ENCODE data around the gene CMC1.
A peak's percentile ranks its signal among the peaks of the same experiment; 100 is the strongest.
"Not testable (repeated sequence)": the region's sequence is repeated elsewhere in the genome, so short reads cannot be mapped to it uniquely, and the experiment has no call there.

CMC1 gene

GRCh38 chr3:28241221-28242160 is at the start of gene CMC1:
TSS of gene CMC1 (plus strand) at chr3:28241619. CDS start at chr3:28241794, 175 bp downstream.
- no peak for TF ChIP-seq CTCF (IDR thresholded peaks at IDR 0.05; ENCODE audit: borderline replicate concordance, control extremely low read depth, extremely low read depth, insufficient read depth, missing control alignments)
- peak; percentile 94 for DNase-seq (ENCODE audit: low spot score)
- in situ Hi-C loops (cut with MboI; ENCODE audit: low sequenced_read_pairs, unreplicated experiment), result no loop called here

GRCh38 chr3:28198161-28198560 is 43.3 kb upstream of the CMC1 start:
- in situ Hi-C loops (cut with MboI; ENCODE audit: low sequenced_read_pairs, unreplicated experiment), result no loop called here
- no peak for DNase-seq (ENCODE audit: low spot score)
- TF ChIP-seq CTCF (IDR thresholded peaks at IDR 0.05; ENCODE audit: borderline replicate concordance, control extremely low read depth, extremely low read depth, insufficient read depth, missing control alignments), result no peak

GRCh38 chr3:28198974-28199373 is 42.4 kb upstream of the CMC1 start:
- TF ChIP-seq CTCF (IDR thresholded peaks at IDR 0.05; ENCODE audit: borderline replicate concordance, control extremely low read depth, extremely low read depth, insufficient read depth, missing control alignments), result no peak
- in situ Hi-C loops (cut with MboI; ENCODE audit: low sequenced_read_pairs, unreplicated experiment), result no loop called here
- no peak for DNase-seq (ENCODE audit: low spot score)

GRCh38 chr3:28199643-28200042 is 41.8 kb upstream of the CMC1 start:
- DNase-seq (ENCODE audit: low spot score); in situ Hi-C loops (cut with MboI; ENCODE audit: low sequenced_read_pairs, unreplicated experiment): not testable (repeated sequence)

GRCh38 chr3:28200366-28200848 is 41.0 kb upstream of the CMC1 start:
- in situ Hi-C loops (cut with MboI; ENCODE audit: low sequenced_read_pairs, unreplicated experiment), result not testable (repeated sequence)

GRCh38 chr3:28206479-28206878 is 34.9 kb upstream of the CMC1 start:
- in situ Hi-C loops (cut with MboI; ENCODE audit: low sequenced_read_pairs, unreplicated experiment), result no loop called here
- no peak for DNase-seq (ENCODE audit: low spot score)
- no peak for TF ChIP-seq CTCF (IDR thresholded peaks at IDR 0.05; ENCODE audit: borderline replicate concordance, control extremely low read depth, extremely low read depth, insufficient read depth, missing control alignments)

More at GRCh38 chr3:28200366-28200848, 41.0 kb upstream of the CMC1 start:
- DNase-seq (ENCODE audit: low spot score), result not testable (repeated sequence)

- no peak for DNase-seq (ENCODE audit: low spot score)
- no peak for TF ChIP-seq CTCF (IDR thresholded peaks at IDR 0.05; ENCODE audit: borderline replicate concordance, control extremely low read depth, extremely low read depth, insufficient read depth, missing control alignments)
- in situ Hi-C loops (cut with MboI; ENCODE audit: low sequenced_read_pairs, unreplicated experiment), result no loop called here
Observed at GRCh38 chr3:28207000-28207733, 34.3 kb upstream of the CMC1 start.

All from GM13976 (cell line).